Measurements from ENCODE around the gene TCF25.

Gene TCF25

GRCh38 chr16:89880477-89881367 is 7.3 kb downstream of the TCF25 start:
- DNase-seq: no peak

DNA sequence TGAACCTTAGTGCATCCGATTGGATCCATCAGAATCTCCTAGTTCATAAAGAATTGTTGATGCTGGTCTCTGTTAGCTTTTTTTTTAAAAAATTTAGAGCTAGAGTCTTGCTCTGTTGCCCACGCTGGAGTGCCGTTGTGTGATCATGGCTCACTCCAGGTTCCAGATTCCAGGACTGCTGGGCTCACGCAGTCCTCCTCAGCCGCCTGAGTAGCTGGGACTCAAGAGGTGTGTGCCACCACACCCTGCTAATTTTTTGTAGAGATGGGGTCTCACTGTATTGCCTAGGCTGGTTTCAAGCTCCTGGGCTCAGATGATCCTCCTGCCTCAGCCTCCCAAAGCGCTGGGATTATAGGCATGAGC is 8.0 kb downstream of the TCF25 start:
- DNase-seq: no peak

DNA sequence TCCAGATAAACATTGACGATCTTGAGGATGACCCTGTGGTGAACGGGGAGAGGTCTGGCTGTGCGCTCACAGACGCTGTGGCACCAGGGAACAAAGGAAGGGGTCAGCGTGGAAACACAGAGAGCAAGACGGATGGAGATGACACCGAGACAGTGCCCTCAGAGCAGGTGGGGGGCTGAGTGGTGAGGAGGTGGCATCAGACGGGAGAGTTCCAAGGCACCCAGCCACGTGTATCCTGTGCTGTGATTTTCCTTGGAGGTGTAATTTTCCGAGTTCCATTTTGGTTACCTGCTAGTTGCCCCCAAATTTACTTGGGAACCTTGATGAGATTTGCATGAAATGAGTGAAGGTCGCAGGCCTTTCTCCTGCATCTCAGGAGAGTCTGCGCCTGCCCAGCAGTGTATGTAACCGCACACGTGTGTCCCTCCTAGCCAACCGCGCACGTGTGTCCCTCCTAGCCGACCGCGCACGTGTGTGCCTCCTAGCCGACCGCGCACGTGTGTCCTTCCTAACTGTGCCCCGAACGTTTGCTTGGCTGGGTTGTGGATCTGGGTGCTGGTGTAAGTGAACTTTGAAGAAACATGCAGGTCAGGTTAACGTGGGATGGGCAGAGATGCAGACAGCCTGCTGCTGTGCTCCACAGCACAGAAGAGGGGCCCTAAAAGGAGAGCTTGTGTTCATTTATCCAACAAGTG is 10.1 kb downstream of the TCF25 start:
- DNase-seq: no peak

DNA sequence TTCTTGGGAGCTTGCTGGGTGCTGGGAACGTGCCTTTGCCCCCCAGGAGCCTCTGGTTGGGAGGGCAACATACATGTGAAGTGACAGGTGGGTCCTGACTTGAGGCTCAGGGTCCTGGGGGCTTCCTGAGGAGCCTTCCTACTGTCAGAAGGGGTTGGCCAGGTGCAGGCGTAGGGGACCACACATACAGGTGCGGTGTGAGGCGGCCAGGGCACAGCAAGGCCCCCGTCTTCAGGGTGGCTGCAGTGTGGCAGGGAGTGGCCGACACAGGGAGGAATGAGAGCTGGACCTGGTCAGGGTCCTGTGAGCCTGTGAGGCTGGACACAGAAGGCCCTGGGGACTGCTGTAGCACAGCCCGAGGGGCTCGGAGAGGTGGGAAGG is 10.6 kb downstream of the TCF25 start:
- no peak for DNase-seq

- DNase-seq: no peak
Observed at GRCh38 chr16:89887243-89887642, 13.9 kb downstream of the TCF25 start.

DNA sequence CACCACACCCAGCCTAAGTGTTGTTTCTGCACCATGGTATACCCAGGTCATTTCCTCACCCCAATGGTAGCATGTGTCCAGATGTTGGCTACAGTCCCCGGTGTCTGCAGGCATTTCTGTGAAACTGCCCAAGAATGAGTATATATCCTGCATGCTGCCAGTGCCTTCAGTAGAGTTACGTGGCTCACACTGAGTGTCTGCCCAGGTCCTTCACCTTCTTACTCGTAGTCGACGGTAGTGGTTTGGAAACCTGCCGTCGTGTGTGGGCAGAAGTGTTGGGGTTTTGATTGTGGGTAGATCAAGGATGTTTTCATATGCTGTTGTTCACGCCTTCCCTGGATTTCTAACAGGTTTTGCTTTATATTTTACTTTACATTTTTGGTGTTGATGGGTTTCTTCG is 16.8 kb downstream of the TCF25 start:
- DNase-seq: no peak

DNA sequence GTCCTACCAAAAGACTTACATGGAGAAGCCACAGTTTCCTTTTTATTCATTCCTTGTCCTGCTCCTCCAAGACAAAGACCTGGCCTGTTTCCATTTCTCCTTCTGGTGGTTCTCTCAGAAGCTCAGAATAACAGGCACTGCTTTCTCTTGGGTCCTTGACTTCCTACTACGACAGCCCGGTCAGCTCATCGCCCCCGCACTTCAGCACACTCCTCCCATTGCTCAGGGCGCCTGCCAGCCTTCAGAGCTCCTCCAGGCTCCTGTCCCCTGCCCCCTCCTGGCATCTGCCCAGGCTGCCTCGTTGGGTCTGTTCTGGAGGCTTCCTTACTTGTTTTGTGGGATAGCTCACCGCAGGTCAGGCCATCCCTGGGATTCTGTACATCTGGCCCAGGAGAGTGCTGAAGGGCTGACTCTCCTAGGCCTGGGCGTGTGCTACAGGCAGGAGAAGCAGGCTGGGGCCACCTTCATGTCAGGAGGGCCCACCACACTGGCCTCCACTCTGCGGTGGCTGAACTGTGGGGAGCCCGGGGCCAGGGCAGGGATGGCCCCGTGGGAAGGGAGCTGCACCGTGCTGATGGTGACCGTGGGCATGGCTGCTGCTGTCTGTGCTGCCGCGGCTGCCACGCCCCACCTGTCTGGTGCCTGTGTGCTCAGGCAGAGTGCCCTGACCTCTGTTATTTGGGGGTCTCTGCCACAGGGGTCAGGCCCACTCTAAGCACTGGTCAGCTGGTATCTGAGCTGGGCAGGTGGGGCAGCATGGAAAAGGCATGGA is 17.7 kb downstream of the TCF25 start:
- peak in 1 of 4 experiments; percentile 9 for DNase-seq

- no peak for DNase-seq
Observed at GRCh38 chr16:89892055-89892630, 18.8 kb downstream of the TCF25 start.

- no peak for DNase-seq
Observed at GRCh38 chr16:89892635-89893034, 19.2 kb downstream of the TCF25 start.

GRCh38 chr16:89893642-89894548 is 20.5 kb downstream of the TCF25 start:
- no peak for DNase-seq

DNA sequence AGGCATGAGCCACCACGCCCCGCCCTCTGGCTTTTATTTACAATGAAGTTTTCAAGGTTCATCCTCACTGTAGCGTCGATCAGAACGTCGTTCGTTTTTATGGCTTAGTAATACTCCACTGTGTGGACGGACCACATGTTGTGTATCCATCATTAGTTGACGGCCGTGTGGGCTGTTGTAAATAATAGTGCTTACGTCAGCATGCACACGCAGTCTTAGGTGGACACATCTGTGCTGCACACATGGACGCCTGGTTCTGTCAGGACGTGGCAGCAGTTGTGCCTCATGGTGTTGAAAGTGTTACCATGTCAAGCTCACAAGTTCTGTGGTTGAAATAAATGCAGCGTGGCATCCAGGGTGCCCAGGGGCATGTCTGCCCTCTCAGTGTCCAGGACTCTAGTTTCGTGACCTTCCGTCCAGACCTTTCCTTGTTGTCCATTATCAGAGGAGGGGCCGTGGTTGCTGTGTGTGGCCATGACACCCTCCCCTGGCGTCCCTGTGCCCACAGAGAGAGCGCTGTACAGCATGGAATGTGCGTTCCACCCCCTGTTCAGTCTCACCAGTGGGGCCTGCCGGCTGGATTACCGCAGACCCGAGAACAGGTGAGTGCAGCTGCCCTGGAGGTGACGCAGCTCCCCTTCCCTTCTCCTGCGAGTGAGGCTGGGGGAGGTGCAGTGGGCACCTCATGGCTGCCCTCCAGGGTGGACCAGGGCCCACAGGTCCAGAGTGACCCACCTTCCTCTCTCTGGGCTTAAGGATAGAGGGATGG is 22.3 kb downstream of the TCF25 start:
- no peak for DNase-seq

DNA sequence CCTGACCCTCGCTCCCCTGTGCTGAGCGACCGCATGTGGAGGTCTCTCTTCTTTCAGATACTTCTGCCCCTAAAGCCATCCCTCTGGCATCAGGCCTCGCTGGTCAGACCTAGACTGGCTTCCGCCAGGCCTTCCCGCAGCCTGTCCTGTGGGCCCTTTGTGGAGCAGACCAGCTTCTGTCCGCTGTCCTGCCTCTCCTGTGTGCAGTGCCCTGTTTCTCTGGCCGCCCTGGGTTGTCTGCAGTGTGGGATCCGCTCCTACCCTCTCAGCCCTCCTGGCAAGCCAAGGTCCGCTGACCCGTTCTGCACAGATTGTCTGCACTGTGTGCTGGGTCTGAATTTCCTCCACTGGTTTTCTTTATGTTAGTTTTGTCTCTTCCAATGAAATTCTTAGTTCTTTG is 23.8 kb downstream of the TCF25 start:
- DNase-seq: no peak

DNA sequence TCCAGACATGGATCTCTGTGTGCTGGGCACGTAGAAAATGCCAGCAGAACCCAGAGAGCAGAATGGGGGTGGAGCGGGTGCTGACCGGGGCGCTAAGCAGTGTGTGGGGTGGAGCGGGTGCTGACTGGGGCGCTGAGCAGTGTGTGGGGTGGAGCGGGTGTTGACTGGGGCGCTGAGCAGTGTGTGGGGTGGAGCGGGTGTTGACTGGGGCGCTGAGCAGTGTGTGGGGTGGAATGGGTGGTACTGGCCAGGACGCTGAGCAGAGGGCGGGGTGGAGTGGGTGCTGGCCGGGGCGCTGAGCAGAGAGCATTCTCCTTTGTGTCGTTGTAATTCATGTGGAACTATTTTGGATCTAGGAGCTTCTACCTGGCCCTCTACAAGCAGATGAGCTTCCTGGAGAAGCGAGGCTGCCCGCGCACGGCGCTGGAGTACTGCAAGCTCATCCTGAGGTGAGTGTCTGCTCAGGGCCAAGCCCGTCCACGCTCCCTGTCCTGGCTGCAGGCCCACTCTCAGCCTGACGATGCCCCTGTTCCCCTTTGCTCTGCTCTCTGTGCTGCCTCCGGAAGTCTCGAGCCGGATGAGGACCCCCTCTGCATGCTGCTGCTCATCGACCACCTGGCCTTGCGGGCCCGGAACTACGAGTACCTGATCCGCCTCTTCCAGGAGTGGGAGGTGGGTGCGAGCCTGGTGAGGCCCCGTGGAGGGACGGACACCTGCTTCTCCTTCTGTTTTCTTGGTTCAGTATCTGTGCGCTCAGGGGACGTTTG is 25.0 kb downstream of the TCF25 start:
- no peak for DNase-seq

DNA sequence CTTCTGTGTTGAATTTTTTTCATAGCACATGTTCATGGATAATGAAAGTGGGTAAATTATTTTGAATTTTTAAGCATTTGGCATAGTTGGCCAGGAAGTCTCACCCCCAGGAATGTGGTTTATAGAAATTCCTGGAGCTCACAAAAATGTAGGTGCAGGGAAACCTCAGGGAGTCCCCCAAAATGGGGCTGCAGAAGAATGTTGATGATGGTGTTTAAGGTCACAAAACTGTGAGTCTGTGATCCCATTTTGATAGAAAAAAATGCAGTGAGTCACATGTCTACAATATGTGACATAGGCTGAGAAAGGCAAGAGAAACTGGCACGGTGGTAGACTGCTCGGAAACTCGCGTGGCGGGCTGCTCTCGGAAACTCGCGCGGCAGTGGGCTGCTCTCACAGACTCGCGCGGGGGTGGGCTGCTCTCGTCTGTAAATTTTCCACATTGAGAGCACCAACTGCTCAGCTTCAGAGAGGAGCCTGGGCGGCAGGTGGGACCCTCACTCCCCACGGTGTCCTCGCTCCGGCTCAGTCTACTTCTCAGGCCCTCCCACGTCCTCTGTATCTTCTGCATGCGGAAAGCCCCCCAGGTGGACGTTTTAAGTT is 26.6 kb downstream of the TCF25 start:
- peak in 1 of 4 experiments; percentile 1 for DNase-seq

DNA sequence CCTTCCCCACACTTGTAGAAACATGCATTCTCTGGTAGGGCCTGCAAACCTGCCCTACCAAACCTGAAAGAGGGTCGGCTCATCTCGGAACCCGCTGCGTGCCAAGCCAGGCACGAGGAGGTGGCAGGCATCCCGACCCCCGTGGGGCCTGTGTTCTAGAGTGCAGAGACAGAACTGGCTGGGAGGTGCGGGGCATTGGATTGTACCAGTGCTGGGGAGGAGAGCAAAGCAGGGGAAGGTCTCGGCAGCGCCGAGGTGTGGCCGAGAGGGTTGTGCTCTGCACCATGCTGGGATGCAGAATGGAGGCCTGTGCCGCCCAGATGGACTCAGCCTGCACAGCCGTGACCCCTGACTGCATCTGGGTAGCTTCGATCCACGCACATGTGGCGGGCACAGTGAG is 27.5 kb downstream of the TCF25 start:
- DNase-seq: peak in 1 of 4 experiments; percentile 1

GRCh38 chr16:89902980-89903379 is 29.6 kb downstream of the TCF25 start:
- no peak for DNase-seq

DNA sequence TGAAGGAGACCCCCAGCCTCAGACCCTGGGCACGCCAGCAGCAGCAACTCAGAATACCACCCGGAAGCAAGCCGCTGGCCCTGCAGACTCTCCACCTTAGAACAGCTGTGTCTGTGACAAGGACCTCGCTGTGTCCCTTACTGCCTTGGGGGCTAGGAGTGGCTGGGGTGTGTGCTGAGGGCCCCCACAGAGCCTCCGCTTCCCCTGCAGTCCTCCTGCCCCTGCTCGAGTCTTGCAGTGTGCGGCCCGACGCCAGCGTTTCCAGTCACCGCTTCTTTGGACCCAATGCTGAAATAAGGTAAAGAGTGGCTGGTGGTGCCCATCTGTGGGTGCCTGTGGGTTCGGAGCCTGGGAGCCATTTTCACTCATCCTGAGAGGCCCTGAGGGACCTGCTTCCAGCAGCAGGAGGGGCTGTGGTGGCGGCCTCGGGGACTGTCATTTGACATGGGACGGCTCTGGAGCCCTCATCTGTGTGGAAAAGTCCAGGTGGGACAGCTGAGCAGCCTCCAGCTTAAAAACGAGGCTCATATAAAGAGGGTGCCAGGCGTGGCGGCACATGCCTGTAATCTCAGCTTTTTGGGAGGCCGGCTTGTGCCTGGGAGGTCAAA is 30.6 kb downstream of the TCF25 start:
- DNase-seq: no peak

DNA sequence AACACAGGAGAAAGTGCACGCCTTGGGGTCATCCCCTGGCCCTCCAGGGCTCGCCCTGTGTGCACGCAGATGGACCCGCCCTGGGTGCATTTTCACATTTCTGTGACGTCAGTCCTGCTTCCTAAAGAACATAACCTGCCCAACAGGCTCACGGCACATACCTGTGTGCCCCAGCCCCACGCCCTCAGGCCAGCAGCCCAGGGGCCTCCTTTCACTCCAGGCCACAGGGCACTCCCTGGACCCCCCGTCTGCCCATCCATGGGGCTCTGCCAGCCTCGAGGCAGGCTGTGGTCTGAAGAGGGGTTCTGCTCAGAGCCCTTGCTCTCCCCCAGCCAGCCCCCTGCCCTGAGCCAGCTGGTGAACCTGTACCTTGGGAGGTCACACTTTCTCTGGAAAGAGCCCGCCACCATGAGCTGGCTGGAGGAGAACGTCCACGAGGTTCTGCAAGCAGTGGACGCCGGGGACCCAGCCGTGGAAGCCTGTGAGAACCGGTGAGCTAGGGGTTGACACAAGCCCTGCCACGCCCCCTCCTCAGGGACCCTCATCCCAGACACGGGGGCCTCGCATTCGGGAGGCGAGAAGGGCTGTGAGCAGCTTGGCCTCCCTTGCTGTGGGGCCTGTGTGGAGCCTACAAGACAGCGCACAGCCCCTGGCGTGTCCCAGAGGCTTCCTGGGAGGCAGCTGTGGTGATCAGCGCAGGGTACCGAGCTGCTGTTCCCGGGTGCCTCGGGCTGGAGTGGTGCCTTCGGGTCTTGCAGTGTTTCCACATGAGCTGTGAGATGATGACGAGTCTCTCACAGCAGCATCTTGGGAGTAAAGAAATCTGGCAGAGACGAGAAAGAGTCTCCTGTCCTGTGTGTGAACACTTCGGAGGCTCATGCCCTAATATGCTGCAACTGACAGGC is 31.5 kb downstream of the TCF25 start:
- DNase-seq: no peak
